ENCODE data around the gene CUTA.
"Not testable (repeated sequence)": the region's sequence is repeated elsewhere in the genome, so short reads cannot be mapped to it uniquely, and the experiment has no call there.

Gene CUTA

GRCh38 chr6:33375143-33375671, 42.7 kb downstream of the CUTA start:
- H3K36me3 ChIP-seq (ENCODE audit: control insufficient read depth, insufficient read depth, low read length): no peaks in the 10 kb centered on the region
- no peak overlapping the region for H3K9ac ChIP-seq (ENCODE audit: low read length)
- H3K9me3 ChIP-seq (ENCODE audit: control insufficient read depth, insufficient read depth, low read depth, low read length): no peaks in the 10 kb centered on the region
- H3K4me1 ChIP-seq (ENCODE audit: control insufficient read depth, insufficient read depth, low read length): peaks cover 20% of the 10 kb centered on the region
- H3K4me3 ChIP-seq (ENCODE audit: low read depth, low read length): no peak overlapping the region
- no peaks in the 10 kb centered on the region for H3K27me3 ChIP-seq (ENCODE audit: control insufficient read depth, insufficient read depth, low read length)
- H3K27ac ChIP-seq (ENCODE audit: low read depth, low read length): no peak overlapping the region

DNA sequence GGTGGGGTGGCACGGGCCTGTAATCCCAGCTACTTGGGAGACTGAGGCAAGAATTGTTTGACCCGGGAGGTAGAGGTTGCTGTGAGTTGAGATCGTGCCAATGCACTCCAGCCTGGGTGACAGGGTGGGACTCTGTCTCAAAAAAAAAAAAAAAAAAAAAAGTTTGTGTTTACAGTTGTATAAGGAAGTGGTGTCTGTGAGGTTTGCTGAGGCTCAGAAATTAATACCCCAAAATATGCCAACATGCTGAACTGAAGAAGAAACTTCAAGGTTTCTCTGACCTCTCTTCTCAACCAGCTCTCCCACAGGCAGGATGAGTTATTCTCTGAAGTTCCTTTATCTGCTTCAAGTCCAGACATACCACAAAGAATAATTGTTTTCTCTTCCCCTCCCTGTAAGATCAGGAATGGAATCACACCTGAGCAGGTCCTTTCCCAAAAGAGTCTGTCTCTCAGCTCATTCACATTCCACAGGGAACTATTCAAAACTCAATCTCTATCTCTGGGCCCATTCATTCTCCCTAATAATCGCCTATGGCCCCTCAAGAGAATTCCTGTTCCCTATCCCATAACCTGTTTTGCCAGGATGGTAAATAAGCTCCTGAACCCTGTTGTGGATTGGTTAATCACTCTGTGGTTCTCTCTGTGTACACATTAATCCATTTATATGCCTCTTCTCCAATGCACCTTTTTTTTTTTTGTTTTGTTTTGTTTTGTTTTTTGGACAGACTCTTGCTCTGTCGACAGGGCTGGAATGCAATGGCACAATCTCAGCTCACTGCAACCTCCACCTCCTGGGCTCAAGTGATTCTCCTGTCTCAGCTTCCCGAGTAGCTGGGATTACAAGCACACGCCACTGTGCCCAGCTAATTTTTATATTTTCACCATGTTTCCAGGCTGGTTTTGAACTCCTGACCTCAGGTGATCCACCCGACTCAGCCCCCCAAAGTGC, 43.7 kb downstream of the CUTA start:
- no peak overlapping the region for H3K4me3 ChIP-seq (ENCODE audit: low read depth, low read length)
- no peaks in the 10 kb centered on the region for H3K27me3 ChIP-seq (ENCODE audit: control insufficient read depth, insufficient read depth, low read length)
- H3K27ac ChIP-seq (ENCODE audit: low read depth, low read length): no peak overlapping the region
- no peaks in the 10 kb centered on the region for H3K9me3 ChIP-seq (ENCODE audit: control insufficient read depth, insufficient read depth, low read depth, low read length)
- H3K4me1 ChIP-seq (ENCODE audit: control insufficient read depth, insufficient read depth, low read length): peaks cover 20% of the 10 kb centered on the region
- no peak overlapping the region for H3K9ac ChIP-seq (ENCODE audit: low read length)
- no peaks in the 10 kb centered on the region for H3K36me3 ChIP-seq (ENCODE audit: control insufficient read depth, insufficient read depth, low read length)

GRCh38 chr6:33372526-33373123, 45.3 kb downstream of the CUTA start:
- Histone ChIP-seq H3K27me3 (ENCODE audit: control insufficient read depth, insufficient read depth, low read length) (no peaks in the 10 kb centered on the region), H3K9ac (ENCODE audit: low read length) (no peak overlapping the region), H3K4me1 (ENCODE audit: control insufficient read depth, insufficient read depth, low read length) (peaks cover 20% of the 10 kb centered on the region), H3K27ac (ENCODE audit: low read depth, low read length) (no peak overlapping the region), H3K4me3 (ENCODE audit: low read depth, low read length) (no peak overlapping the region), H3K36me3 (ENCODE audit: control insufficient read depth, insufficient read depth, low read length) (no peaks in the 10 kb centered on the region), H3K9me3 (ENCODE audit: control insufficient read depth, insufficient read depth, low read depth, low read length) (no peaks in the 10 kb centered on the region)

DNA sequence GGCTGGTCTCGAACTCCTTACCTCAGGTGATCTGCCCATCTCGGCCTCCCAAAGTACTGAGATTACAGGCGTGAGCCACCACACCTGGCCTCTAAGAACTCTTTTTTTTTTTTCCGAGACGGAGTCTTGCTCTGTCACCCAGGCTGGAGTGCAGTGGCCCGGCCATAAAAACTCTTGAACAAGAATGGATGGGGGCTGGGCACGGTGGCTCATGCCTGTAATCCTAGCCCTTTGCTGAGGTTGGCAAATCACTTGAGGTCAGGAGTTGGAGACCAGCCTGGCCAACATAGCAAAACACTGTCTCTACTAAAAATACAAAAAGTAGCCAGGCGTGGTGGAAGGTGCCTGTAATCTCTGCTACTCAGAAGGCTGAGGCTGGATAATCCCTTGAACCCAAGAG, 46.0 kb downstream of the CUTA start:
- H3K27ac ChIP-seq (ENCODE audit: low read depth, low read length); H3K36me3 ChIP-seq (ENCODE audit: control insufficient read depth, insufficient read depth, low read length); H3K9ac ChIP-seq (ENCODE audit: low read length); H3K4me3 ChIP-seq (ENCODE audit: low read depth, low read length); H3K27me3 ChIP-seq (ENCODE audit: control insufficient read depth, insufficient read depth, low read length); H3K9me3 ChIP-seq (ENCODE audit: control insufficient read depth, insufficient read depth, low read depth, low read length): not testable (repeated sequence)
- H3K4me1 ChIP-seq (ENCODE audit: control insufficient read depth, insufficient read depth, low read length): peaks cover 20% of the 10 kb centered on the region

- H3K9ac ChIP-seq (ENCODE audit: low read length); H3K27me3 ChIP-seq (ENCODE audit: control insufficient read depth, insufficient read depth, low read length); H3K36me3 ChIP-seq (ENCODE audit: control insufficient read depth, insufficient read depth, low read length): not testable (repeated sequence)
Observed at GRCh38 chr6:33367715-33368025, 50.2 kb downstream of the CUTA start.

GRCh38 chr6:33367009-33367714, 50.7 kb downstream of the CUTA start:
- H3K36me3 ChIP-seq (ENCODE audit: control insufficient read depth, insufficient read depth, low read length): no peaks in the 10 kb centered on the region
- H3K27me3 ChIP-seq (ENCODE audit: control insufficient read depth, insufficient read depth, low read length): no peaks in the 10 kb centered on the region
- H3K4me1 ChIP-seq (ENCODE audit: control insufficient read depth, insufficient read depth, low read length): peaks cover 11% of the 10 kb centered on the region
- no peak overlapping the region for H3K4me3 ChIP-seq (ENCODE audit: low read depth, low read length)
- H3K27ac ChIP-seq (ENCODE audit: low read depth, low read length): no peak overlapping the region
- H3K9ac ChIP-seq (ENCODE audit: low read length): no peak overlapping the region
- no peaks in the 10 kb centered on the region for H3K9me3 ChIP-seq (ENCODE audit: control insufficient read depth, insufficient read depth, low read depth, low read length)

More at GRCh38 chr6:33367715-33368025, 50.2 kb downstream of the CUTA start:
- H3K27ac ChIP-seq (ENCODE audit: low read depth, low read length); H3K4me3 ChIP-seq (ENCODE audit: low read depth, low read length); H3K9me3 ChIP-seq (ENCODE audit: control insufficient read depth, insufficient read depth, low read depth, low read length): not testable (repeated sequence)
- H3K4me1 ChIP-seq (ENCODE audit: control insufficient read depth, insufficient read depth, low read length): peaks cover 16% of the 10 kb centered on the region
